GM23248 (cell line): ENCODE data around the gene USP1.

Experiments used
- EZH2 ChIP-seq: fragments of 200-600 bp; sonication (generic); IDR thresholded peaks from 2 replicates; pipeline ENCODE4 v1.6.1; 2018; ENCODE audit warnings: antibody characterized with exemption, mild to moderate bottlenecking; ENCODE audit not compliant: insufficient read depth, poor library complexity, severe bottlenecking
- EZH2phosphoT487 ChIP-seq: fragments of 200-600 bp; sonication (generic); IDR thresholded peaks from 2 replicates; pipeline ENCODE4 v1.6.1; 2018; ENCODE audit warnings: antibody characterized with exemption, moderate library complexity, mild to moderate bottlenecking, low read depth; ENCODE audit not compliant: insufficient read depth

DNA sequence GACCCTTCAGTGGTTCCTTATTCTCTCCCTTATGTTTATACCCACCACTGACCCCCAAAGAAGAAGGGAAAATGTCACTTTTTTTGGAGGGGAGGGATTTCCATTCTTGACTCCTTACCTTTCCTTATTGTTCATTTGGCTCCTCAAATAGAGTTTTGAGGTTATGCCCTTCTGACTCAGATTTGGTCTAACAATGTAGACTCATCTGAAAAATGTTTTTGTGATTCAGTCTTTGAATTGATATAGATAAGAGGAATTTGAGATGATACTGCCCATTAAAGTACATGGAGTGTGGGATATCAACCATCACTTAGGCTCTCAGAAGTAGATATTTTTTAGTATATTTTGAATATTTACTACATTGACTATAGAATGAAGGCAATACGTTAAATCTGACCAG, 16.1 kb downstream of the USP1 start:
- TF ChIP-seq EZH2 (no peak), EZH2phosphoT487 (no peak)
